HG03571 (cell line): ENCODE measurements around the gene CEBPZOS.

Source experiments
- ATAC-seq: cut with Tn5 transposase; IDR thresholded peaks from one replicate; pipeline ENCODE4 v1.9.1; 2021; ENCODE audit not compliant: unreplicated experiment

The CEBPZOS gene

GRCh38 chr2:37231241-37232130 lies 35.2 kb downstream of the CEBPZOS start, which contains the start of the genes CEBPZ and NDUFAF7:
CEBPZ (minus strand) TSS chr2:37231596; CDS start chr2:37231567, 29 bp downstream.
NDUFAF7 (plus strand) TSS chr2:37231658; CDS start chr2:37231706, 48 bp downstream.
- ATAC-seq = peak; percentile 94

DNA sequence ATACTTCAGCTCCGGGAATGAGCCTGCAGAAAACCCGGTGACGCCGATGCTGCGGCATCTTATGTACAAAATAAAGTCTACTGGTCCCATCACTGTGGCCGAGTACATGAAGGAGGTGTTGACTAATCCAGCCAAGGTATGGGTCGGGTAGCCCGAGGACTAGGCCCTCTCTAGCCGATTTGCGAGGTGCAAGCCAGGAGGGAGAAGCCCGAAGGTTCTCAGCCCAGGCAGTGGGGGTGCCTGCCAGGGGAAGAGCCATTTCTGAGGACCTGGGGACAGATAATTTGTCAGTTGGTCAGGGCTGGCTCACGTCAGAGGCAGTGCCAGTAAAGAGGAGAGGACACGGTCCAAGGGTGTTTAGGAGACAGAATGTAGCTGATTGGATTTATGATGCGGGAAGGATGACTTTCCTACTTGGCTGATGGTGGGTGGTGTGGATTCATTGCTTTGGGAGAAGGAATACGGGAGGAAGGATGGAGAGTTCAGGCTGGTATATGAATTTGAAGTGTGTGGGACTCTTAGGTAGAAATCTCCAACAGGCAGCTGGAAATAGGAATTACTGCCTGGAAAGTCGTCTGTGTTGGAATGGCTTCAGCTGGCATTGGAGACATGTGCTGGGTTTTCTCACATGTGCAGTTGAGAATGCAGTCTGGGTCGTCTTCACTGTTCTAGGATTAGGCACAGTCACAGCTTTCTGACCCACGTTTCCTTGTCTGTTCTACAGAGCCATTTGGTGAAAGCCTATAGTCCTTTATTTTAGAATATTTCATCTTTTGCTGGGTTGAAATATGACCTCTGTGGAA lies 36.0 kb downstream of the CEBPZOS start:
- ATAC-seq = peak; percentile 10

- ATAC-seq = no peak
These were observed 47.1 kb downstream of the CEBPZOS start for GRCh38 chr2:37243435-37243834.

DNA sequence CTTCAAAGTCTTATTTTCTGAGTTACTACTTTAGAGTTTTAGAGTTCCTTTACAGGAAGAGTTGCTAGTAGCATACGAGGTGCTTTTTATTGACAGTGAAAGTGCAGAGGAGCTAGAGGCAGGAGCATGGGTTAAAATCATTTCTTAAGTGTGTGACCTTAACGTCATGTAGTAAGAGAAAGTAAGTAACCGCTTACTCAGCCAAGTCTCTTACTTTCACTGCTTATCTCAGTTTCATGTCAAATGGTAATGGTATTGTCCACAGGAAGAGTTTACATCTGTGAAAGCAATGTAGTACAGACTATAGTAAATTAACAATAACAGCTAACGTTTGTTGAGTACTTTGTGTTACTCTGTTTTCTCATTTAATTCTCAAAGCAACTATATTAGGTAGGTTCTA lies 47.7 kb downstream of the CEBPZOS start:
- ATAC-seq = peak; percentile 62

GRCh38 chr2:37244755-37245154 lies 48.5 kb downstream of the CEBPZOS start:
- ATAC-seq = no peak

DNA sequence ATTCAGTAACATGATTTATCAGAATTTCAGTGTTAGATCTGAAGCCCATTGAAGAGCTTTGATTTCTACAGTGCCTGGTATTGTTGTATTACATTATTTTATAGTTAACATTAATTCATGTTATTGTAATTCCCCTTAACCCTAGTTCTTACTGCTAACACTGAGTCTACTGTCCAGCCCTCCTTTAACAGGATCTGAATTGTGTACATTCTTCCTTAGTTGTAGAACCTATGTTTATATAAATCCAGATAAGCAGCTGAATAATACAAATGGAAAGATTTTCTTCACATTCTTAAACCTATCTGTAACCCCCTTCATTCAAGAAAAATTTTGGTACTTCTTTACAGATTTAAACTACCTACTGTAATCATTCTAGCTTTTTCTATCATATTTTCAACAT lies 49.9 kb downstream of the CEBPZOS start:
- ATAC-seq = no peak

- ATAC-seq = no peak
These were observed 54.8 kb downstream of the CEBPZOS start for GRCh38 chr2:37250869-37251740.
